Activated gamma-delta T cell treated with anti-CD3 and anti-CD28 coated beads, Interleukin-2, amount 50 U/mL, for 16 hours (primary cell): ENCODE data around the gene OSBP2.
A peak's percentile ranks its signal among the peaks of the same experiment; 100 is the strongest.
"Not testable (repeated sequence)": the region's sequence is repeated elsewhere in the genome, so short reads cannot be mapped to it uniquely, and the experiment has no call there.

Experiments
- DNase-seq: peaks from one replicate; pipeline ENCODE4 v3.0.0-alpha.2; 2020; ENCODE audit warnings: low read depth

OSBP2 gene

DNA sequence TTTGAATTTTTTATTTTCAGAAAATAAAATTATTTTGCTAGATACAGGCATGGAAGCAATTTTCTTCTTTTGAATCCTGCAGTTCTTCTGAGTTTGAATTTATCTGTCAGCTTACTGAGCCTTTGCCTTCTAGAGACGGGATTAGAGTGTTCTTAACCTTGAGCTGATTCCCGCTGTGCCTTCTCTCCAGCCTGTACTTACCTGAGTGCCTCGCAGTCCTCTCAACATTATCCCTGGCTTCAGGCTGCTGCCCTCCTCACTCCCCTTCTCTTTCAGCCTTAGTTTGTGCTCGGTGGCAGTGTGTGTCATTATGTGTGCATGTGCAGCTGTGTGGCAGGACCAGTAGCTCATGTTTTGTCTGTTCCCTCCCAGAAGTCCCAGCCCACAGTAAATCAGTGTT lies 24.3 kb downstream of the OSBP2 start:
- DNase-seq, result no peak

DNA sequence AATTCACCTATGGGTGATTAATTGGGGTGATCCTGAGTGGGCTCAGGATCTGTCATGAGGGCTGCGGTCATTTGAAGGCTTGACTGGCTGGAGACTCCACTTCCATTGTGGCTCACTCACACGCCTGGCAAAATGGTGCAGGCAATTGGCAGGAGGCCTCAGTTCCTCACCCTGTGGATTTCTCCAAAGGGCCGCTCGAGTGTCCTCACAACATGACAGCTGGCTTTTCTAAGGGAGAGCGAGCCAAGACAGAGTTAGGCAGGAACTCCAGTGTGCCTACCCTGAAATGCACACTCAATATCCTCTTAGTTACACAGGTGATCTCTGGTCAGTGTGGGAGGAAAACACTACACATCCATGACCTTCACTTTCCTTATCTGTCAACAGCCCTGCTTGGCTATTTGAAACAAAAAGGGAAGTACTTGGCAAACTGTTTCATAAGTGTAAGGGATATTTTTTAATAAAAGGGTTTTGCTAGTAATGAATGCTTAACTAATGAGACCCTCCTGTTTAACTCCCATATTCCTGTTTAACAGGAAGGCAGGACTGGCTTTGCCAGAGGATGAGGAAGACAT lies 25.7 kb downstream of the OSBP2 start:
- DNase-seq, result no peak

DNA sequence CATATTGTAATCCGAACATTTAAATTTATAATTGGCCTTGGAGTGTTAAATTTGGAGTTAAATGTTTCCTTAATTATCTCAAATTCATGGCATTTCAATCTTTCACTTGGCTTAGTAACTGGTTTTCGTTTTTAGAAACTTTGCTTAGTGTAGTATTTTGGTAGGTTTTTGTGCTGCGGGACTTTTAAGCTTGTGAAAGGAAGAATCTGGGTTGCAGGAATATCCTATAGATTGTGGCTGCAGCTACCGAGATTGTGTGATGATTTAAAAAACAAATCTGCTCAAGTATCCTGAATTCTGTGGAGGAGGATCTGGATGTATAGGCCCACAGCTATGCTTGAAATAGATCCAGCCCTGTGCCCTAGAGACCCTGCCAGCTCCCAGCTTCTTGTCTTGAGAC lies 27.1 kb downstream of the OSBP2 start:
- DNase-seq, result no peak

DNA sequence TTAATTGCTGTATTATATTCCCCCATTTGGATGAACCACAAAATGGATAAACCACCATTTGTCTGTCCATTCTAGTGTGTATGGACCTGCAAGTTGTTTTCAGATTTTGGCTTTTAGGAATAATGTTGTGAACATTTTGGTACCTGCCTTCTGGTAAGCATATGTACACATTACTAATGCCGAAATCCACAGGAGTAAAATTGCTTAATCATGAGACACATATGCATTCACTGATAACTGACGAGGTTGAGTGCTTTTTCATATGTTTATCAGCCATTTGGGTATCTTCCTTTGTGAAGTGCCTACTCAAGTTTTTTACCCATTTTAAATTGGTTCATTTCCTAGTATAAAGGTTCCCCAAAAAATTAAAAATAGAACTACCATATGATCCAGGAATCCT lies 34.2 kb downstream of the OSBP2 start:
- no peak for DNase-seq

DNA sequence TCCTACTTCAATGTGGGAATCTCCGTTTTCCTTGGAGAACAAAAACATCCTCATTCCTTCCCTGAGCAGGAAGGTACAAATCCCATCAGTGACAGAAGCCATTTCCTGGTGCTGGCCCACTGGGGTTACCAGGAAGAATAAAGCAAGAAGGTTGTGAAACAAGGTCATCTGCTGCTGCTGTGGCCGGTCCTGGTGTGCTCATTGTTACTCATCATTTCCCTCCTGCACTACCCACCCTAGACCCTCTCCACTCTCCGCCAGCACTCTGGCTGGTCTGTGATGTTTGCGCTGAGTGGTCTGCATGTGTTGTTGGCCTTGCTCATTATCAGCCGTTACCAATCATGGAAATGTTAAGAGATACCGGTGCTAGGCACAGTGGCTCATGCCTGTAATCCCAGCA lies 37.0 kb downstream of the OSBP2 start:
- no peak for DNase-seq

DNA sequence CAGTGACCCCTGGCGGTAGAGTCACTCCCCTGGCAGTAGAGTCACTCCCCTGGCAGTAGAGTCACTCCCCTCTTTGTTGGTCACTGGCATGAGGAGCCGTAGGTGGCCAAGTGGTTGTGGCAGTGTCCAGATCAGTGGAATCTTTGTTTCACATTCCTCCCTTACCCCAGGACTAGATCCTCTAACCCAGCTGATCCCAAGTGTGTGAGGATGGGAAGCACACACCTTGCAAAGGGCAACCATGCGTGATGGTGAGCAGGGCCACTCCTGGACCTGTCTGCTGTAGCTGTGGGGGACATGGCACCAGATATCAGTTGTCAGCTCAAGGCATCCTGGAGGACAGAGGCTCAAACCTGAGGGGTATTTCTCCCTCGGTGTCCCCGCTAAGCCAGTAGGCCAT lies 37.8 kb downstream of the OSBP2 start:
- DNase-seq, result no peak

DNA sequence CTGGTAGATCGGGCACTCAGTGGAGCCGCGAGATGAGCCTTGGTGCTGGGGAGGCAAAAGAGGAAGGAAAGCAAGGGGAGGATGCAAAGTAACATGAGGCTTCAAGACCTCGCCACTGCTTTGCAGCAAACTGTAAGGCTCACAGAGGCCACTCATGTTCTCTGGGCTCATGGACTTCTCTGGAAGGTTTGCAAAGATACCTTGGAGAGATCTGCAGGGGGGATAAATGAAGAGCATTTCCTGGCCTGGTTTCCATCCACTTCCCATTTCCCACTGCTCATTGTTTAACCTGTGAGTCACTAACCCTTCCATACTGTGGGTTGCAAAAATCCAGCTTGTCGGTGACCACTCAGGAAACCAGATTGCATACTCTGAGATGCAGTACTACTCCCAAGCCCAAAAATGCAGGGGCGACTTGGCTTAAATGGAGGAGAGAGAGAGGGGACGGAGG lies 38.5 kb downstream of the OSBP2 start:
- no peak for DNase-seq

DNA sequence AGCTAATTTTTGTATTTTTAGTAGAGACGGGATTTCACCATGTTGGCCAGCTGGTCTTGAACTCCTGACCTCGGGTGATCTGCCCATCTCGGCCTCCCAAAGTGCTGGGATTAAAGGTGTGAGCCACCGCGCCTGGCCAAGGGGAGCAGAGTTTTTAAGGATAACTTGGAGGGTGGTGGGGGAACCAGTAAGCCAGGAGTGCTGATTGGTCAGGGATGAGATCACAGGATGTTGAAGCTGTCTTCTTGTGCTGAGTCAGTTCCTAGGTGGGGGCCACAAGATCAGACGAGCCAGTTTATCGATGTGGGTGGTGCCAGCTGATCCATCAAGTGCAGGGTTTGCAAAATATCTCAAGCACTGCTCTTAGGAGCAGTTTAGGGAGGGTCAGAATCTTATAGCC lies 45.3 kb downstream of the OSBP2 start:
- DNase-seq, result not testable (repeated sequence)

DNA sequence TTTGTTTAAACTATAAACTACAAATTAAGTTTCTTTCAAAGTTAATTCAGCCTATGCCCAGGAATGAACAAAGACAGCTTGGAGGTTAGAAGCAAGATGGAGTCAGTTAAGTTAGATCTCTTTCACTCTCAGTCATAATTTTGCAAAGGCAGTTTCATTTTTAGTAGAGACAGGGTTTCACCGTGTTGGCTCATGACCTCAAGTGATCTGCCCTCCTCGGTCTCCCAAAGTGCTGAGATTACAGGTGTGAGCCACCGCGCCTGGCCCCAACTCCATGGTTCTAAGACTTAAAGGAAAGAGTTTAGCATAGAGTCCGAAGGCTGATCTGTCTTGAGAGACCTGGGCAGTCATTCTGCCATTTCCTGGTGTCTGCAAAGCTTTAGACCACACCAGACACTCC lies 45.8 kb downstream of the OSBP2 start:
- not testable (repeated sequence) for DNase-seq

DNA sequence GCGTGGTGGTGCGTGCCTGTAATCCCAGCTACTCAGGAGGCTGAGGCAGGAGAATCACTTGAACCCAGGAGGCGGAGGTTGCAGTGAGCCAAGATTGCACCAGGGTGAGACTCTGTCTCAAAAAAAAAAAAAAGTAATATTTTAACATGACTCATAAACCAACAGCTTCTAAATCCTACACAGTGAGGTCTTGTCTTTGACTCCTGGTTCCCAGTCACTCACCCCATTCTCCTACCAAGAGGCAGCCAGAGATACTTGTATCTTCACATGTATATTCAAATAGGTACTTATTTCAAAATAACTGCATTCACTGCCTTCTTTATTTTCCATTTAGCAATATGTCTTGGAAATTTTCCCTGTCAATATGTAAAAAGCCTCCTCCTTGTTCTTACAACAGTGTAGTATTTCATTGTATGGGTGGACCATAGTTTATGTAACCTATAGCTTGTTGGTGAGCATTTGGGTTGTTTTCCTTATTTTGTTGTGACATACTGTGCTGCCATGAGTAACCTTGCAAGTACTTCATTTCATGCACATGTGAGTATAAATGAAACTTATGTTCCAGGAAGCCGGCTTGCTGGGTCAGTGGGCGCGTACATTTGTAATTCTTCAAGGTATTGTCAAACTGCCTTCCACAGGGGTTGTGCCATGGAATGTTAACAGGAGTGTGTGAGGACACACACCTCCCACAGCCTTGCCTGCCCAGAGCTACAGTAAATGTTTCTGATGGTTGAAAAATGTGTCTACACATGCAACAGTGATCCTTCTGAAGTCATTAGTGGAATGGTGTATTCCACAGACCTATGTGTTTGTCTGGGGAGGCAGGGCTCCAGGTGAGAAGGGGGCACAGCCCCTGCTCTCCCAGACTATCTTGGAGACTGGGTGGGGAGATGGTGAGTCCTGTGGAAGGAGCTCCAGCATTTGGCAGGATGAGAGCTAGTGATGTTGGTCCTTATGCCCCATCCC lies 47.9 kb downstream of the OSBP2 start:
- DNase-seq, result no peak

DNA sequence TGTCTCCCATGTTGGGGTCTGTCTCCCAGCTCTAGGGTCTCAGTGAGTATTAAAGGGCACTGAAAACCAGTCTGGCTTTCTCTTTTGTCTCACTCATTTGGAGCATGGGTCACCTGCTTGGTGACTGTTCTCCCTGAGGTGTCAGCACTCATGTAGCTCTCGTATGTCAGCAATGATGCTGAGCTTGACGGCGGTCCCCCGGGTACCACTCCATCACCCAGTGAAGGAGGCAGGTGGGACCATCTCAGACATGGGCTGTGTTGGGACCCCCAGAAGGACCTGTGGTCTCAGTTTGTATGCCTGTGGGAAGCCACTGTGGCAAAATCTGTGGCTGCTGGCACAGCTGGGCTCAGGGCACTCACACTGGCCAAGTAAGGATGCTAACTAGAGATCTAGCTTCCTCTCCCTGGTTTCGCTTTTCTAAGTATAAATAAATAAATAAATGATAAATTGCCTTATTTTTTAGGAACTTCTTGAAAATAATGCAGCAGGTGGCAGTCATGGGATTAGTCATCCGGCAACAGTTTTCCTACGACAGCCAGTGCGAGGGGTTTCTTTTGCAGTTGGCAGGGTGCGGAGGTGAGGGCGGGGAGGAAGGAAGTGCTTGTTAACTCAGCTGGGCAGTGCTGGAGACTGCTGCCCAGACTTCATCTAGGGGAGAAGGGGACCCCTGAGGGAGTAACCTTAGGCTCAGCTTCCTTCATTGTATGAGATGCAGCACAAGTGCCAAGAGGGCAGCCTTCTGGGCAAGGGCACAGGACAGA lies 48.8 kb downstream of the OSBP2 start:
- no peak for DNase-seq

DNA sequence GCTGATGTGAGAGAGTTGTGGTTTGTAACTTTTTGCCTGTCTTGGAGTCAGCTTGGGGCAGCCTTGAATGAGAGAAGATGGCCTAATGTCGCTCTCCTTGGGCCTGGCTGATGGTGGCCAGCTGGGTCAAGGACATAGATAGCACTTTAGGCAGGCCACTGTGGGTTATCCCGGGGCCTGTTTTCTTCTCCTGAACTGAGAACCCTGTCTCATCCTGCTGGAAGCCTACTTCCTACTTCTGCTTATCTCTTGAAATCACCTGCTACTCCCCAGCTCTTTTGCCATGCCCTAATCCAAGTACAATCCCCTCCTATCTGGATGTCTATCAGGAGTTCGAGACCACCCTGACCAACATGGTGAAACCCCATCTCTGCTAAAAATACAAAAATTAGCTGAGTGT lies 49.5 kb downstream of the OSBP2 start:
- no peak for DNase-seq

DNA sequence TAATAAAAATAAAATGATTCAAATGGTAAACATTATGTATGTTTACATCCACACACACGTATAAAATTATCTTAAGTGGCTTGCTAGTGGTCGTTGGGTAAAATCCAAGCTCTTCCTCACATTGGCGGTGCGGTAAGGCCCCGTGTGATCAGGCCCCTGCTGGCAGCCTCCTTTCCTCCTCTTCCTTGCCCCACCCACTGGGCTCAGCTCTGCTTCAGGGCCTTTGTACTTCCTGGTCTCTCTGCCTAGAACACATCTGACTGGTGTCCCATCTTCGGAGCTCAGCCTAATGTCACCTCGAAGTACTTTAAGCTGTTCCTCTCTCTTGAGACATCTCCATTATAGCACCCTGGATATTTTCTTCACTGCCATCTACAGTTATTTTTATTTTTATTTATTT lies 52.8 kb downstream of the OSBP2 start:
- DNase-seq, result no peak

DNA sequence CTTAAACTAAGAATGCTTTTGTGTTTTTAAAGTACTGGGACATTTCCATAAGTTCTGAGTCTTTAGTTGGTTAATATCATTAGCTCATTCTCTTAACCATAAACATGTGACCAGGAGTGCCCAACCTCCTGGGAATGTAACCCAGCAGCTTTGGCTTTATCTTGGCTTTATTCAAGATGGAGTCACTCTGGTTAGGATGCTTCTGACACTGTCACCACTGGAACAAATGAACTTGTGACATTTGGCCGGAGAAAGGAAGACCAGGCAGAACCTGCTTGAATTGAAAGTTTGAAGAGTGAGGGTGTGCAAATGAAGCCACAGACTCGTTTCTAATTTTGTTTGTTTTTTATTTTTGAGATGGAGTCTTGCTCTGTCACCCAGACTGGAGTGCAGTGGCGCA lies 54.6 kb downstream of the OSBP2 start:
- no peak for DNase-seq

DNA sequence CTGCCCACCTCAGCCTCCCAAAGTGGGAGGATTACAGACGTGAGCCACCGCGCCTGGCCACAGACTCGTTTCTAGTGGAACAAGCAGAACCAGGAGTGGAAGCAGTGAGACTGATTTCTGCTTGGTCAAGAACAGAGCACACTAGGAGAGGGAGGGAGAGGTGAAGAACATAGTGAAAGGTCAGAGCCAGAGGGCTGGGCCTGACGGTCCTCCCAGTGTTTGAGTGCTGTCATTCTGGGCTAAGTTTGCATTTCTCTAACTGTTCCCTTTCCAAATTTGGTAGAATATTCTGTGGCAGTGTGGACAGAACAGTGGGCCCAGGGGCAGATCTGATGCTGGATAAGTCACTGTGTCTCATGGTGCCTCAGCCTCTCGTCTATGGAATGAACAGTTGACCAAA lies 55.2 kb downstream of the OSBP2 start:
- no peak for DNase-seq

DNA sequence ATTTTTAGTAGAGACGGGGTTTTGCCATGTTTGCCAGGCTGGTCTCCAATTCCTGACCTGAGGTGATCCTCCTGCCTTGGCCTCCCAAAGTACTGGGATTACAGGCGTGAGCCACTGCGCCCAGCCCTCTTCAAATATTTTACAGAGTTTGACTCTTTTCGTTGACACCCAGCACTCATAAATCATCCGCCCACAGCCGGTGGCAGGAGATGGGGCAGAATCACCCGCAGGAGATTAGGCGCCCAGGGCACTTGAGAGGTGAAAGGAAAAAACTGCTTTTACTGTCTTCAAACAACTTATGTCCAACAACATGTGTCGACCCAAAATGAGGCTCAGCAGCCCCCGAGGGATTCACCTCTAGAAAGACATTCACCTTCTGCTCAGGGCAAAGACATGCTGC lies 56.9 kb downstream of the OSBP2 start:
- DNase-seq, result no peak

DNA sequence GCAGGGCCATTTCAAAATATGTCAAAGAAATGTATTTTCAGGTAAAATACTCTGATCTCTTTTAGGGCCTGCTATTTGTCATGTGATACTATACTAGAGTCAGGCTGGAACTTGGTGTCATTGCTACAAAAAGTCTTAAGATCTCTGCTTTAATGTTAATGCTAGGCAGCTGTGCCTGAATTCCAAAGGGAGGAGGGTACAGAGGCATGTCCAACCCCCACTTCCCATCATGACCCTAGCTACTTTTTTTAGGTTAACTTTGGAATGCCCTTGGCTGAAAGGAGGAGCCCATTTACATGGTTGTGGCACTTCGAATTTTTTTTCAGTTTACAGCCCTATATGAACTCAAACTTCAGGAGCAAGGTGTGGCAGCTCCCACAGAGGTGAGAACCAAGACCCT lies 58.1 kb downstream of the OSBP2 start:
- no peak for DNase-seq

DNA sequence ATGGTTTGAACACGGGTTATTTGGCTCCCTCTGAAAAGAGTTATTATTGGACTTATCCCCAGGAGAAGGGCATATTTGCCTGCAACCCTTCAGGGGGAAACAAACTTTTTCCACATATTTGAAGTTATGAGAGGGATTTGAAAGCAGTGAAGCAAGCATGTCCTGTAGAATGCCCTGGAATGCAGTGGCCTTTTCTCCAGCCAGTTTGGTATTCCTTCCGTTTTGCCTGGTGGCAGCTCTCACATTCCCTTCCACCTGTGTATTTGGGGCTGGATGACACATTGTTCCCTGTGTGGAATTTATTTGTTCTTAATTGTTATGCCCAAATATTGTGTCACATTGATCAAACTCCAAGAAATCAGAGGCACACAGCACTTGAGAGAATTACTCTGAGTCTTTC lies 59.0 kb downstream of the OSBP2 start:
- no peak for DNase-seq

DNA sequence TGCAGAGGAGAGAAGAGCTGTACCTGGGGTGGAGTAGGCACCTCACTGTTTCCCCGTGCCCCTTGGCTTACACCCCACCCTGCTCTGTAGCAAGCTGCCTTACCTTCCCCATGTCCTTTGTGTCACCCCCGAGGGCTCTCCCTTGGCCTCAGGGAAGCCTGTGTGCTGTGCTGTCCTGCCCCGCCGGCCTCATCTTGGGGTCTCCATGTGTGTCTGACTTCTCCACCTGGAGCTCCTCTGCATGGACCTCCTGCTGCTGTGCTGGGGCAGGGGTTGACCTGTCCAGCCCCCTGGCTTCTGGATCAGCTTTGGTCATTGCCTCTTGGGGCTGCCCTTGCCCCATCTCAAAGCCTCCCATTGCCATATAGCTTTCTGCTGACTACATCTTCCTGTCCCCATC lies 59.8 kb downstream of the OSBP2 start:
- no peak for DNase-seq

DNA sequence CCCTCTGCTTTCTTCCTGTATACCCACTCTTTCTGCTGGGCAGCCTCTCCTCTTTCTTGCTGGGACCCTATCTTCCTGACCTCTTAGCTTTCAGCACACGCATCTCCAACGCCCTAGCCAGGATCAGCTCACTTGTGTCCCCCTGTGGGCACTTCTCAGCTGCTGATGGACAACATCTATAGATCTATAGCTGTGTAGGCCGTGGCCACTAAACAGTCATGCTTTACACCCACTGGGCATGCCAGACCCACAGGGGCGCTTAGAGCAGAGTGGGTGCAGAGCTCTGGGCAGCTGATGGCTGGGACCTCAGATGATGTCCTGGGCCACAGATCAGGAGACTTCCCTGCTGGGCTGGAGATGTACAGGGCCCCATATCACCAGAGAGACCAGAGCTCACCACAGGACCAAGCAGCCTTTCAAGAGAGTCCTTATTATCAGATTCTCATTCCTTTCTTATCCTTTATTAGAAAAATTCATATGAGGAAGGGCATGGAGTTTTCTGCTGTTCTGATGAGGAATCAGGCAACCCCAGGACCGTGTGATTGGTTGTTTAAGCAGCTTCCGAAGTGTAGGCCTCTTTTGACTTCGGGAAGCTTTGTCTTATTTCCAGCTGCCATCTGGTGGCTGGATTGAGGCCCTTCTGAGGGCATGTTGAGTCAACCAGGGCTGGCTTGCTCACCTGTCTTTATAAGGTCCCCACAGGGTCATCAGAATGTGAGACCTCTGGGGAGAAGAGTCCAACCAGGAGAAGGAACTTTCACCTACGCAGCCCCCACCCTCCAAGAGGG lies 60.5 kb downstream of the OSBP2 start:
- DNase-seq, result peak; percentile 17

DNA sequence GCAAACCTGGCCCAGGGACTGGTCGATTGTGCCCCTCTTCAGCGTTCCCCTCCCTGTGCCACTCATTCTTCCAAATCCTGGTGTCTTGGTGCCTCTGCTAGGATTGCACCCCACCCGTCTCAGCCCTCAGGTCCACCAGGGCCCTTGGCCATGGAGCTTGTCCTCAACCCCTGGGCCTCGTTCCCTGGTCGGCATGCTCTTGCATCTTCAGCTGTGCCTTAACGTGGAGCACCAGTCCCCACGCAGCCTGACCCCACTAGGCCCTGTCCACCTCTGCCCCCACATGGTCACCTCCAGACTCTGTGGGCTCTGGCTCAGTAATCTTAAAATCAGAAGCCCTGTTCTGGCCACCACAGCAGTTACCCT lies 61.1 kb downstream of the OSBP2 start:
- no peak for DNase-seq
